K562 (cell line): ENCODE measurements around the gene ZCCHC8. TPM values are rescaled to one million over a fixed set of nuclear protein-coding genes. Genes with fewer than 3 reads are reported as not detected.

ENCODE experiments used
- PHB ChIP-seq: fragments of 250-450 bp; sonication (Bioruptor Pico); IDR thresholded peaks from 2 replicates; pipeline ENCODE4 v1.5.0; 2021
- ZNF318 ChIP-seq, 2 experiments: fragments of 450-650 bp; IDR thresholded peaks; 2 replicates each; pipeline ENCODE4 v1.6.1; 2016; ENCODE audit warnings: mild to moderate bottlenecking in 2 of 2, borderline replicate concordance in 1 of 2, low read depth in 1 of 2, moderate library complexity in 1 of 2
- polyA plus RNA-seq, 8 experiments: library from polyadenylated mRNA; depleted of rRNA in 4 of 8; stranded (reverse) in 5 of 8; unstranded in 3 of 8; fragments of >200 nt; fragmentation: Nextera tagmentation in 2 of 8; fragmentation: Illumina TruSeq in 1 of 8; extraction: Ambion mirVana in 2 of 8; extraction: Trizol in 1 of 8; gene quantifications; 2 replicates each; pipeline versions ENCODE4 v1.2.1 to v1.2.3, GENCODE V29; 2011 to 2014; ENCODE audit warnings: inconsistent platforms in 1 of 8, missing spikeins in 1 of 8
- total RNA-seq, 7 experiments: library from RNA; depleted of rRNA in 6 of 7; stranded (reverse); fragments of >200 nt in 6 of 7; fragmentation: Illumina TruSeq in 2 of 7; extraction: Trizol in 2 of 7; gene quantifications; 2 replicates each; pipeline versions ENCODE4 v1.2.1 to v1.2.3, GENCODE V29; 2011 to 2021; ENCODE audit warnings: low replicate concordance in 1 of 7
- TF ChIP-seq, protein P1 (sequence below): fragments of 450-650 bp; conservative IDR thresholded peaks from 2 replicates; pipeline ENCODE4 v1.6.1; 2016; ENCODE audit warnings: missing genetic modification characterization, low read depth, mild to moderate bottlenecking, control low read depth, missing compliant biosample characterization

ZCCHC8 gene
- total and polyA plus RNA-seq, 9 of the 15 experiments (the other 6 are each of a cell fraction or from before 2014, with no cell fraction given), result 14.8 to 50.9 (median 34.1) TPM

DNA sequence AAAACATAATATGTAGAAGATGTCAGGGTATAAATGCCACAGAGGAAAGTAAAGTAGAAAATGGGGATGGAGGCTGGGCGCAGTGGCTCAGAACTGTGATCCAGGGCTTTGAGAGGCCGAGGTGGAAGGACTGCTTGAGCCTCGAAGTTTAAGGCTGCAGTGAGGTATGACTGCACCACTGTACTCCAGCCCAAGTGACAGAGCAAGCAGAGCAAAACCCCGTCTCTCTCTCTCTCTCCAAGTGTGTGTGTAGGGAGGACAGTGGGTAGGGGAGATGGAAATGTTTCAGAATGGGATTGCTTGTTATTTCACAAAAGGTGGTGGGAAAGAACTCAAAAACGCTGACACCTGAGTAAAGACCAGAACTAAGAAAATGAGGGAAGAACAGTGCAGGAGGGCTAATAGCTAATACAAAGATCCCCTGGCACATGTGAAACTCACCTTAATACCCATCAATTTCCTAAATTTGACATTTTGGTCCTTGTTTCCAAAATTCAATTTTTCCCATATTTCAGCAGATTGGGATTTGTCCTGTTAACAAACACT lies 5.7 kb upstream of the ZCCHC8 start (continued):
- TF ChIP-seq ZNF318 (IDR thresholded peaks at IDR 0.05; ENCODE audit: borderline replicate concordance in 1 of 2, low read depth in 1 of 2) (no peak), PHB (CRISPR knock-in tag) (no peak)
- TF ChIP-seq, protein P1, sequence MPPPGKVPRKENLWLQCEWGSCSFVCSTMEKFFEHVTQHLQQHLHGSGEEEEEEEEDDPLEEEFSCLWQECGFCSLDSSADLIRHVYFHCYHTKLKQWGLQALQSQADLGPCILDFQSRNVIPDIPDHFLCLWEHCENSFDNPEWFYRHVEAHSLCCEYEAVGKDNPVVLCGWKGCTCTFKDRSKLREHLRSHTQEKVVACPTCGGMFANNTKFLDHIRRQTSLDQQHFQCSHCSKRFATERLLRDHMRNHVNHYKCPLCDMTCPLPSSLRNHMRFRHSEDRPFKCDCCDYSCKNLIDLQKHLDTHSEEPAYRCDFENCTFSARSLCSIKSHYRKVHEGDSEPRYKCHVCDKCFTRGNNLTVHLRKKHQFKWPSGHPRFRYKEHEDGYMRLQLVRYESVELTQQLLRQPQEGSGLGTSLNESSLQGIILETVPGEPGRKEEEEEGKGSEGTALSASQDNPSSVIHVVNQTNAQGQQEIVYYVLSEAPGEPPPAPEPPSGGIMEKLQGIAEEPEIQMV (tag), result no peak
